Stimulated activated CD8-positive, alpha-beta memory T cell treated with anti-CD3 and anti-CD28 coated beads, Interleukin-12 subunit alpha, Interleukin-12 subunit beta, amount 100 ng/mL, for 24 hours (primary cell): ENCODE results near the gene CELA2A.
"Not testable (repeated sequence)": the region's sequence is repeated elsewhere in the genome, so short reads cannot be mapped to it uniquely, and the experiment has no call there.

ENCODE experiments used
- DNase-seq: peaks from one replicate; pipeline ENCODE4 v3.0.0-alpha.2; 2020; ENCODE audit errors: extremely low read depth

CELA2A gene

DNA sequence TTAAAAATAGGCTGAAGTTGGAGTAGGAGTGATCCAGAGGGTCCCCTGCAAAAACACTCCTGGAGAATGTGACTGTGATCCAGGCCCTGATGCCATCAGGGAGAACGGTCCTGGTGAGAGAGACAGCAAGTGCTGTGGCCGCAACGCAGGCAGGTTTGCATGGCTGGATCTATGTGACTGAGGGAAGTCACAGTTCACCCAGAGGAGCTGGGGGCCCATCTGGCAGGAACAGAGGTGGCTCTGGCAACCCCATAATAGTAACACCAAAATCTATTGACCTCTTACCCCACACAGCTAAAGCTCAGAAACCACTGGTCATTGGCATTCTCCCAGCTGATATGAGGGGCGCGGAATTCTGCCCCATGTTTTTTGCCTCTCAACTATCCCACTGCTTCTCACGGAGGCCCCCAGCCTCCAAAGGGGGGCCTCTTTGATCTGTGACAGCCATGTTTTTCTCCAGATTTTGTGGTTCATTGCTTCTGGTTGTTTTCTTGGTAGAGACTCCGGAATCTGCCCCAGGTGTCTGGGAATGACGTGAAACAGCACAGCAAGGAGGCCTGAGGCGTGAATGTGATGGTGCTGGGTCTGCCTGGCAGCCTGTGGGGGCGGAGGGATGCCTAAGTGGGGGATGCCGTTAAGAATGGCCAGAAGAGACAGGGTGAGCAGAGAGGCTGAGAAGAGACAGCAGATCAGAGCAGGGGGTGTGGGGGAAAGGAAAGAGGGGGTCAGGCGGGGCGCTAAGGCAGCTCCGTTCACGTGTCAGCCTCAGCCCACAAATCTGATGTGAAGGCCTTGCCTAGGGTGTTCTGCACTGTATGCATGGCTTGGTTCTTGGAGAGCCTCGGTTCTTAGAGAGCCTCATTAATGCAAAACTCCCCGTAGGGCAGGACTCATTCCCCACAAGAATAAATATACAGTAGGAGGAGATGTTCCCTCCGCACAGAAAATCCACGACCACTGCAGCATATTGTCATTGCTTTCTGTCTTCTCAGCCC is 43.9 kb downstream of the CELA2A start:
- no peak for DNase-seq

DNA sequence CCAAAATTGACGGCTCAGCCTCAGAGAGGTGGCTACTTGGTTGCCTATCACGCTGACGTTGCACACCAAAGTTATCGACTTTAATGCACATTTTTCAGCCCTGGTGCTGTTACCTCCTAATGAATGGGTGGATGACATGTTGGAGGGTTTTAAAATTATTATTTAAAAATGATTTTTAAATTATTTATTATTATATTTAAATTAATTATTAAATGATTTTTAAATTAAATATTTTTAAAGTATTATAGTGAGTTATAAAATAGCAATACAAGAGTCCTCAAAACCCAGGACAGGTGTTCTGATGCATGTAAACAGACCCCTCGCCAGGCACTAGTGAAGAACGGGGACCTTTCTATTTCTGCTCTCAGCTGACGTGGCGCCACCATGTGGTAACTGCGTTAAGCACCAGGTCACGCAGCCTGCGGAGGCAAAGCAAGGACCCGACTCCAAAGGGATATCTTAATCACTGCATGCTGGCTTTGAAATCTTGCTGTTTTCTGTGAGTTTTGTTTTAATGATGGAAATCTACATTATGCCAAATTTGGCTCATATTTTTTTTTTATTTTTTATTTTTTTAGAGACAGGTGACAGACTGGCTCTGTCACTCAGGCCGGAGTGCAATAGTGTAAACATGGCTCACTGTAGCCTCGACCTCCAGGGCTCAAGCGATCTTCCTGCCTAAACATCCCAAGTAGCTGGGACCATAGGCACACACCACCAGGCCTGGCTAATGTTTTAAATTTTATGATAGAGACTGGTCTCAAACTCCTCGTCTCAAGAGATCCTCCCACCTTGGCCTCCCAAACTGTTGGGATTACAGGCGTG is 44.9 kb downstream of the CELA2A start:
- DNase-seq: no peak

GRCh38 chr1:15504436-15504835 is 47.9 kb downstream of the CELA2A start:
- no peak for DNase-seq

- DNase-seq: no peak
Observed at GRCh38 chr1:15506831-15507230, 50.3 kb downstream of the CELA2A start.

- DNase-seq: no peak
Observed at GRCh38 chr1:15507278-15507677, 50.7 kb downstream of the CELA2A start.

GRCh38 chr1:15508700-15509487 is 52.4 kb downstream of the CELA2A start:
- no peak for DNase-seq

- DNase-seq: no peak
Observed at GRCh38 chr1:15509586-15509985, 53.1 kb downstream of the CELA2A start.

DNA sequence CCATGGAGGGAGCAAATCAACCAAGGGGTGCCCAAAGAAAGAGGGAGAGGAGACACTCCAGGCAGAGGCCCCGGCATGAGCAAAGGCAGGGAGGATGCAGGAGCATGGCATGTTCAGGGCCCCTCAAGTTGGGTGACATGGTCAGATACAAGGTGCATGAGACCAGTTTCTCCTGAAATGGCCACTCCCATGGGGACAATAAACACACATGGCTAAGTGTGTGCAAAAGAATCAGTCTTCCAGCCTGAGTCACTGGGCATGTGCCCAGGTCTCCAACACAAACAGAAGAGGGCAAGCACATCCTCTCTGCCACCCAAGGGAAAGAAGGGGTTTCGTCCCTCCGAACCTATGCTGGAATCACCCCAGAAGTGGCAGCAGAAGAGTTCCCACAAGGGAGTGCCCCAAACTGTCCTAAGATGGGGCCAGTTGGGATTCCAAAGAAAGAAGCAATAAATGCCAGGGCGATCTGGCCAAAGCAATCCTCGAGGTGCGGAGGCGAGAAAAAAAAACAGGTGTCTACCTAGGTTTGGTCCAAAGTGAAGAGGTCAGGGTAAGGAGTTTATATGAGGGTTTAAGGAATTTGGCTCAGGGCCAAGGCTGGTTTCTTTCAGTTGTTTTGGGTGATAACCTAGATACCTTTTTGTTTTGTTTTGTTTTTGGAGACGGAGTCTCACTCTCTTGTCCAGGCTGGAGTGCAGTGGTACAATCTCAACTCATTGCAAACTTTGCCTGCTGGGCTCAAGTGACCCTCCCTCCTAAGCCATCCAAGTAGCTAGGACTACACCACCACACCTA is 54.3 kb downstream of the CELA2A start:
- no peak for DNase-seq

- no peak for DNase-seq
Observed at GRCh38 chr1:15513192-15513591, 56.7 kb downstream of the CELA2A start.

DNA sequence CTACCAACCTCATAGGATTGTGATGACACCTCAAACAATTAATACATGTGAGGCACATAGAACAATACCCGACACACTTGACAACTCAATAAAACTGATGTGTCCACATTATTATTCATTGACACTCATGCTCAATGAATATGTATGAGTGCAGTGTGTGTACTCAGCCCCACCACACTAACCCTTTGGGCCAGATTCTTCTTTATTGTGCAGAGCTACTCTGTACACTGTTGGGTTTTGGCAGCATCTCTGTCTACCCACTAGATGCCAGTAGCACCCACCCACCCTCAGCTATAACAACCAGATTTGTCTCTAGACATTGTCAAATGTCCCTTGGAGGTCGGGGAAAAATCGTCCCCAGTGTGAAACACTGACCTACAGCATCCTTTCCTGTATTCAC is 57.4 kb downstream of the CELA2A start:
- no peak for DNase-seq

DNA sequence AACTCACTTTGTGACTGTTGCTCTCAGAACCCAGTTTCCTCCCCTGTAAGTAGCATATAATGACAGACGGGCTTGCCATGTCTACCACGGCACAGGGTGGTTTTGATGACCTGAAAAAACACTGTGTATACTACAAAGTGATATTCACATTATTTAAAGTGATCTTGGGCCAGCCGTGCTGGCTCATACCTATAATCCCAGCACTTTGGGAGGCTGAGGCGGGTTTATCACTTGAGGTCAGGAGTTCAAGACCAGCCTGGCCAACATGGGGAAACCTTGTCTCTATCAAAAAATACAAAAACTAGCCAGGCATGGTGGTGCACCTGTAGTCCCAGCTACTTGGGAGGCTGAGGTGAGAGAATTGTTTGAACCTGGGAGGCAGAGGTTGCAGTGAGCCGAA is 58.0 kb downstream of the CELA2A start:
- not testable (repeated sequence) for DNase-seq

- no peak for DNase-seq
Observed at GRCh38 chr1:15515022-15515663, 58.6 kb downstream of the CELA2A start.

DNA sequence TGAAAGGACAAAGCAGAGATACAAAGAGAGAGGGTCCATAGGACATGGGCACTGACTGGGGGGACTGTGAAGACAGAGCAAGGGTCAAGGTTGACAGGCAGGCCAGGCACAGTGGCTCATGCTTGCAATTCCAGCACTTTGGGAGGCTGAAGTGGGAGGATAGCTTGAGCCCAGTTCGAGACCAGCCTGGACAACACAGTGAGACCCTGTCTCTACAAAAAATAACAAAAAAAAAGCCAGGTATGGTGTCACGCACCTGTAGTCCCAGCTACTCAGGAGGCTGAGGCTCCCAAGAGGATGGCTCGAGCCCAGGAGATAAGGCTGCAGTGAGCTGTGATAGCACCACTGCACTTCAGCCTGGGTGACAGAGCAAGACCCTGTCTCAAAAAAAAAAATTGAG is 63.1 kb downstream of the CELA2A start:
- no peak for DNase-seq

- not testable (repeated sequence) for DNase-seq
Observed at GRCh38 chr1:15521206-15521906, 64.8 kb downstream of the CELA2A start.
